Lung (tissue), 12 donors: ENCODE measurements around the gene SRRM3. TPM values are rescaled to one million over a fixed set of nuclear protein-coding genes. Genes with fewer than 3 reads are reported as not detected.

Experiments used
- ATAC-seq: fragments of 200-7000 bp; cut with Tn5 transposase; one replicate; pipeline ENCODE4 v1.9.1; 2020; ENCODE audit warnings: moderate number of reproducible peaks; ENCODE audit not compliant: insufficient read depth, low FRiP score
- DNase-seq, 3 donors: peaks; one replicate each; pipeline ENCODE4 v3.0.0-alpha.2; 2013 to 2017
- H3K27ac ChIP-seq, 2 donors: one replicate each; pipeline ENCODE4 v1.5.1; 2013; ENCODE audit warnings: mild to moderate bottlenecking in 2 of 2, moderate library complexity in 2 of 2, control low read depth in 1 of 2, inconsistent platforms in 1 of 2, low read depth in 1 of 2, low read length in 1 of 2
- H3K27me3 ChIP-seq, 3 donors: one replicate each; pipeline ENCODE4 v1.5.1; 2013; ENCODE audit warnings: low read length in 2 of 3; ENCODE audit not compliant: control insufficient read depth in 3 of 3, insufficient read depth in 3 of 3
- H3K36me3 ChIP-seq, 4 donors: one replicate each; pipeline ENCODE4 v1.5.1; 2013; ENCODE audit warnings: low read length in 4 of 4, mild to moderate bottlenecking in 1 of 4, moderate library complexity in 1 of 4; ENCODE audit not compliant: control insufficient read depth in 4 of 4, insufficient read depth in 4 of 4
- H3K4me1 ChIP-seq, 5 donors: one replicate each; pipeline ENCODE4 v1.5.1; 2013; ENCODE audit warnings: low read length in 5 of 5, mild to moderate bottlenecking in 2 of 5, moderate library complexity in 1 of 5; ENCODE audit not compliant: control insufficient read depth in 5 of 5, insufficient read depth in 5 of 5
- H3K4me3 ChIP-seq: one replicate; pipeline ENCODE4 v1.5.1; 2013; ENCODE audit warnings: mild to moderate bottlenecking, control low read depth, moderate library complexity
- H3K9ac ChIP-seq, 2 donors: one replicate each; pipeline ENCODE4 v1.5.1; 2013; ENCODE audit warnings: low read length in 2 of 2, control low read depth in 1 of 2; ENCODE audit not compliant: insufficient read depth in 1 of 2
- H3K9me3 ChIP-seq, 4 donors: one replicate each; pipeline ENCODE4 v1.5.1; 2013; ENCODE audit warnings: low read length in 3 of 4, mild to moderate bottlenecking in 1 of 4, moderate library complexity in 1 of 4; ENCODE audit not compliant: control insufficient read depth in 4 of 4, insufficient read depth in 3 of 4
- CTCF ChIP-seq: IDR thresholded peaks from 2 replicates; pipeline ENCODE4 v1.5.1; 2012; ENCODE audit warnings: mild to moderate bottlenecking; ENCODE audit errors: control extremely low read depth, extremely low read depth
- WGBS, 2 donors: extraction: QIAGEN DNeasy Blood & Tissue Kit; methylation state at CpG; one replicate each; pipeline ENCODE4 v1.1.7; 2013; 5-methylcytosine and 5-hydroxymethylcytosine counted together
- polyA plus RNA-seq, 2 donors: library from polyadenylated mRNA; stranded (reverse); fragments of 200-250 nt; gene quantifications; one replicate each; pipeline ENCODE4 v1.2.1, GENCODE V29; 2013
- total RNA-seq, 2 donors: library from RNA; depleted of rRNA in 1 of 2; stranded (reverse); fragments of >200 nt in 1 of 2; gene quantifications; one replicate each; pipeline ENCODE4 v1.2.1, GENCODE V29; 2014 to 2021
- donor health status: control.
- donor health status: control.
- donor health status: Bipolar disorder and iron deficiency.
- donor health status: healthy.
- donor health status: DM: yes; HTN: yes; CAD: no.

The SRRM3 gene
- total and polyA plus RNA-seq, 4 donors: 0.14 to 0.83 (median 0.63) TPM

GRCh38 chr7:76189276-76189675 lies 12.4 kb upstream of the SRRM3 start:
- no peaks in the 10 kb centered on the region for H3K36me3 ChIP-seq
- H3K27ac ChIP-seq: no peak overlapping the region
- TF ChIP-seq CTCF: no peak
- ATAC-seq: no peak
- H3K9me3 ChIP-seq: peaks cover 0 to 3% (median 2%) of the 10 kb centered on the region in 4 donors
- no peak overlapping the region for H3K9ac ChIP-seq
- no peak for DNase-seq
- H3K4me3 ChIP-seq: no peak overlapping the region
- H3K27me3 ChIP-seq: no peaks in the 10 kb centered on the region
- H3K4me1 ChIP-seq: no peaks in the 10 kb centered on the region
- 70 to 88% methylated on average over 6 of the region's 6 CpGs for WGBS, 2 donors

- H3K4me1 ChIP-seq: no peaks in the 10 kb centered on the region
- peaks cover 0 to 3% (median 2%) of the 10 kb centered on the region in 4 donors for H3K9me3 ChIP-seq
- H3K9ac ChIP-seq: no peak overlapping the region
- no peak overlapping the region for H3K4me3 ChIP-seq
- H3K27ac ChIP-seq: no peak overlapping the region
- H3K36me3 ChIP-seq: no peaks in the 10 kb centered on the region
- H3K27me3 ChIP-seq: no peaks in the 10 kb centered on the region
- no peak for ATAC-seq
- 26 to 35% methylated on average over 3 of the region's 3 CpGs for WGBS, 2 donors
- no peak for TF ChIP-seq CTCF
- DNase-seq: peak in 1 of 3 donors; percentile 6
Observed at GRCh38 chr7:76191783-76192240, 9.9 kb upstream of the SRRM3 start.

DNA sequence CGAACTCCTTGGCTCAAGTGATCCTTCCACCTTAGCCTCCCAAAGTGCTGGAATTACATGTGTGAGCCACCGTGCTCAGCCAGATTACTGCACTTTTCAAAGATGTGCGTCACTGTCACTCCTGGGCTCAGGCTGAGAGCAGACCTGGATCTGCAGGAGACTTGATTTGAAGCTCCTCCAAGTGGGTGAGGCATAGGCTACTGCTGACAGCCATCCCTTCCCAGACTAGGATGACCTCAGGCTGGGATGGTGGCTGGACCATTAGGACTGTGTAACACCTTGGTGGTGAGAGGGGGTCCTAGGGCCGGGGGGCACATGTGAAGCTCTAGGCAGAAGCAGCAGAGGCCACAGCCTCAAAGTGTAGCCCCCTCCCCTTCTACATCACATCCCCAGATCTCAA lies 8.2 kb upstream of the SRRM3 start:
- no peak for ATAC-seq
- peaks cover 0 to 5% (median 2%) of the 10 kb centered on the region in 4 donors for H3K9me3 ChIP-seq
- no peak for DNase-seq
- no peak for TF ChIP-seq CTCF
- 72 to 82% methylated on average over 4 of the region's 4 CpGs for WGBS, 2 donors
- H3K27ac ChIP-seq: no peak overlapping the region
- H3K4me3 ChIP-seq: no peak overlapping the region
- peaks cover 0 to 2% (median 0%) of the 10 kb centered on the region in 5 donors for H3K4me1 ChIP-seq
- no peak overlapping the region for H3K9ac ChIP-seq
- H3K36me3 ChIP-seq: no peaks in the 10 kb centered on the region
- H3K27me3 ChIP-seq: no peaks in the 10 kb centered on the region

DNA sequence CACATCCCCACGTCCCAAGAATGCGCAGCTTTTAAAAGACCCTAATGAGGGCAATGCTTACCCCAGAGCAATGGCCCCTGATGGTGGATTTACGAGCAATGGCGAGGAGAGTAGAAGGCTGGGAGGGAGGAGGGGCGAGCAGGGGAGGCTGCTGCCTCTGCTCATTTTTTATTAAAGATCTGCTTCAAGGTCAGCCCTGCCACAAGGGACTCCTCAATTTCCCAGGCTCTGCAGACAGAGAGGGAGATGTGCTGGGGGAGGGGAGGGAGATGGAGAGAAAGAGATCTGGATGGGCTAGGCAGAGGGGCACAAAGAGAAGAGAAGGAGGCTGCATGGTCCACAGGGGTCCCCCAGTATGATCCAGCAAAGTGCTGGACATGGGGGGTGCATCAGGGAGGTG lies 7.8 kb upstream of the SRRM3 start:
- Histone ChIP-seq H3K9ac (no peak overlapping the region), H3K27ac (no peak overlapping the region), H3K36me3 (no peaks in the 10 kb centered on the region), H3K9me3 (peaks cover 0 to 5% (median 2%) of the 10 kb centered on the region in 4 donors), H3K27me3 (no peaks in the 10 kb centered on the region), H3K4me1 (peaks cover 0 to 2% (median 0%) of the 10 kb centered on the region in 5 donors), H3K4me3 (no peak overlapping the region)
- TF ChIP-seq CTCF: no peak
- 44 to 55% methylated on average over 5 of the region's 5 CpGs for WGBS, 2 donors
- ATAC-seq (no peak), DNase-seq (no peak)
